Brain pericyte (primary cell): ENCODE results near the gene CCBE1.
"Not testable (repeated sequence)": the region's sequence is repeated elsewhere in the genome, so short reads cannot be mapped to it uniquely, and the experiment has no call there.

Source experiments
- DNase-seq: peaks from one replicate; pipeline ENCODE4 v3.0.0-alpha.2; 2012; ENCODE audit warnings: low read depth, low spot score

The CCBE1 gene

DNA sequence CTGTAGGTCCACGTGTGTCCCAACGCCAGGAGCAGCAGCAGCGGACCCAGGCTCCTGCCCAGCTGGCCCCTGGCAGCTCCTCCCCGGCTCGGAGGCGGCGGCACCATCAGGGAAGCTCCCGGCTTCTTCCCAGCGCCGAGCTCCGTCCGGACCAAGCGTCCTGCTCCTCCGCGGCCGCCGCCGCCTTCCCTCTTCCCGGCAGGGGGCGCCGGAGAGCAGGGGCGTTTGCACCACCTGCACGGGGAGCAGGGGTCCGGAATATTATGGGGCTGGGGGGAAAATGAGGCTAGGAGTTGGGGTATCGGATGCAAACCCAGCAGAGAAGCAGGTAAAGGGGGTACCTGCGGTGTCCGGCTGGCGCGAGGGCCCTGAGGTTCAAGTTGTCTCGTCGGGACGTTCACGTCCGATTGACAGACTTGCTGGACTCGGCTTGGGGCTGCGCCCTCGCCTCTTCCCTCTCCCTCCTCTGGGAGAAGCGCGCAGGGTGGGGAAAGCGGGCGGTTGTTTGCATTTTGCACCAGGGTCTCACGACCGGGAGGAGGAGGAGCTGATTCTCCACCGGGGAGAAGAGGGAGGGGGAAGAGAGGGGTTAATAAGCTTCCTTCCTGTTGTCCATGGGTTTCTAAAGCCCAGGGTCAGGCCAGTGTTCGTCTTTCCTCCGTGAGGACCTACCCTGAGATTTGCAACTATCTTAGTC, at the start of gene CCBE1:
Gene CCBE1, minus strand, starts transcription at position 188 of the 697 bp plus-strand sequence.
- no peak for DNase-seq

DNA sequence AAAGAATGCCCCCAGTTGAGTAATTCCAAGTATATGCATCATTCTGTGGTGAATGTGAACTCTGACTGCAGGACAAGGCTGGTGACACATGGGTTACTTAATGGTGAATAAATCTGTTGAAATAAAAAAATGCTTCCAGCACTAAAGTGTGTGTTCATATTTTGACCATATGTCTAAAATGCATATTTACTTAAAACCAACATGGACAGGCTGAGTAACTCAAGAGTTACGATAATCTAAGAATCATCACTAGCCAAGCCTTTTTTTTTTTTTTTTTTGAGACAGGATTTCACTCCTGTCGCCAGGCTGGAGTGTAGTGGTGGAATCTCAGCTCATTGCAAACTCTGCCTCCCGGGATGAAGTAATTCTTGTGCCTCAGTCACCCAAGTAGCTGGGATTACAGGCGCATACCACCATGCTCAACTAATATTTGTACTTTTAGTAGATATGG, 47.1 kb upstream of the CCBE1 start:
- DNase-seq: no peak

DNA sequence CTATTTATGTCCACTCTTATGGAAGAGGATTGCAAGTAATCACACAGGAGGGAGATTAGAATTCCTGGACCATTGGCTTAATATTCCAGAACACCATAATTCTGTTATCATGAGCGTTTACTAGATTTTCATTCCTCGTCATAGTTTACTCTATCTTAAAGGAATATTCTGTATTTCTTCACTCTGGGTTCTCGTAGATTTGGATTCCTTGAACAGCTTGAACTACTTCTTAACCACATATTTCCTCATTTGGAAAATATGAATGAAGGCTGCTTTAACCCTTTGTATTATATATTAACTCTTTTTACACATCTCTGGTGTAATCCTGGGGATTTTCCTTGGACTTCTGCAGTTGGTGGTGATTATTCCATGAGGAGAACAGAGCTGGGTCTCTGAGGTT, 46.3 kb upstream of the CCBE1 start:
- DNase-seq: no peak

DNA sequence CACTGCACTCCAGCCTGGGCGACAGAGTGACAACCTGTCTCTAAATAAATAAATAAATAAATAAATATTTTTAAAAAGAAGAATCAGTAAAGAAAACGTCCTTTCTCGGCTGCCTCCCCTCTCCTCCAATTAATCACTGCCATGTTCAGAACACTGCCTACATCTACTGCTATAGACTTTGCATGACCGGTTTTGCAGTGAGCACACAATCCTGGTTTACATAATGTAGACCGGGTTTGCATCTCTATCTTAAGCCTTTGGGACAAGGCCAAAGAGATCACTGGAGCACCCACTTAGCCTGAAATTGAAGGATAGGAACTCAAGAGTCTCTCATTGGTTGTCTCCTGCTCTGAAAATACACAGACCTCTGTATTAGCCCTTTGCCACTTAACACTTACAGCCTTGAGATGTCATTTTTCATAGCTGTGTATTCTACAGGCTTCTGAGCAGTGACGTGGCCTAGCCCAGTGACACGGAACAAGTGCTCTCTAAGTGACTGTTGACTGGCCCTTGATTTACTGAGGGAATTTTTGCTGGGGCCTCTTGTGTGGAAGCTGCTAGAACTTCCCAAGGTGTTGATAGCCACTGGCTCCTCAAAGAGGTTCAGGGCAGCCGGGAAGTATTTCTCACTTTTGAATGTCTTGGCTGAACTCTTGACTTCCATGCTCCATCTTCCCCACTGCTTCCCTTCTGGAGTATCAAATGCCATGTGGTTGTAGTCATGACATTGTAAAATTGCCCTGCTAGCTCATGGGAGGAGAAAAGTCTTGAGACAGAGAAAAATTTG, 45.3 kb upstream of the CCBE1 start:
- no peak for DNase-seq

DNA sequence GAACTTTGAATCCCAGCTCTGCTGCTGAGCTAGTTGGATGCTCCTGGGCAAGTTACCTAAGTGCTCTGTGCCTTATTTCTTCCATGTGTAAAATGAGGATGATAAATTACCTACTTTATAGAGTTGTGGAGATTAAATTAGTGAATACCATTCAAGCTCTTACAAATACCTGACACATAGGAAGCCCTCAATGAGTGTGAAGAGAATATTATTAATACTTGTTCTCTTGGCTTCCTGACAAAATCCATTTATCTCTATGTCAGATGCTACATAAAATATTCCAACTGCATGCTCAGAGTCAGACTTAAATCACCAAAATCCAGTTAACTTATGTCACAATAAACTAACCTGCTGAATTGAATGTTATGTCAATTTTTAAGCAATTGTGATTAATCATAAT, 42.9 kb upstream of the CCBE1 start:
- DNase-seq: no peak

DNA sequence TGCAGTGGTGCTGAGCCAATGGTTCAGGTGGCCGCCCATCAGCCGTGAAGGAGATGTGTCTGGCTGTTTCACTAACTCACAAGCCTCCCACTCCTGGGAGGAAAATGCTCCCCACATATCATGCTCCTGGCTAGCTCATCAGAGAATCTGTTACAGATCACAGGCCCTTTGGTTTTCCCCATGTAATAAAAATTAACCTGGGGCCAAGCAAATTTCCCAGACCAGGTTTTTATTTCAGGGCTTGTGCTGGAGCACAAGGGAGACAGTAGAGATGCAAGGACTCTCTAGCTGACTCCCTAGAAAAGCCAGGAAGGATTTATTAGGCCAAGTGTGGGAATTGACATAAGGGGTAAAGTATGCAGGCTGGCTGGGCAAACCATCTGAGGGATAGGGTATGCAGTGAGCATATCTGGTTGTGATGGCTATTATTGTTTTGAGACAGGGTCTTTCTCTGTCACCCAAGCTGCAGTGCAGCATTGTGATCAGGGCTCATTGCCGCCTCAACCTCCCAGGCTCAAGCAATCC, 40.6 kb upstream of the CCBE1 start:
- no peak for DNase-seq

DNA sequence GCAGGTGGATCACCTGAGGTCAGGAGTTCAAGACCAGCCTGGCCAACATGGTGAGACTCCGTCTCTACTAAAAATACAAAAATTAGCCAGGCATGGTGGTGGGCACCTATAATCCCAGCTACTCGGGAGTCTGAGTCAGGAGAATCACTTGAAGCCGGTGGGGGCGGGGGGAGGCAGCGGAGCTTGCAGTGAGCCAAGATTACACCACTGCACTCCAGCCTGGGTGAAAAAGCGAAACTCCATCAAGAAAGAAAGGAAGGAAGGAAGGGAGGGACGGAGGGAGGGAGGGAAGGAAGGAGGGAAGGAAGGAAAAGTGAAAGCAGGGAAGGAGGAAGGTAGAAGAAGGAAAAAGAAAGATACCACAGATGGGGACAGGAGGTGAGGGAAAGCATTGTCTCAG, 40.1 kb upstream of the CCBE1 start:
- not testable (repeated sequence) for DNase-seq

DNA sequence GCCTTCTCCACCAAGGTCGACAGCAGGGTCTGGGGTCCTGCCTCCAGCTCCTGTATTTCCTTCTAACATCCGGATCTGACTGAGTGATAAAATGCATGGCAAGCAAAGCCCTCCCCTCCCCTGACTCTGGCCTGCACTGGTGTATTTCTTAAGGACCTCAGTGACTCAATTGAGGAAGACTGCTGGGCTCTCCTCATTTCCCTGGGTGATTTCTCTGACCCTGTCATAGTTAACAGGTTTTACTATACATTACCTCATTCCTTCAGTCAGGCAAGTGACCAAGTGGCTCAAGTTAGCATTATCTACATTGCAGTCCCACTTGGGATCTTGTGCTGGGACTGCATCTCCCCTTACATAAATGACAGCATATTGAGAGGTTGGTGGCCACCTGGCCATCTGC, 38.8 kb upstream of the CCBE1 start:
- no peak for DNase-seq

DNA sequence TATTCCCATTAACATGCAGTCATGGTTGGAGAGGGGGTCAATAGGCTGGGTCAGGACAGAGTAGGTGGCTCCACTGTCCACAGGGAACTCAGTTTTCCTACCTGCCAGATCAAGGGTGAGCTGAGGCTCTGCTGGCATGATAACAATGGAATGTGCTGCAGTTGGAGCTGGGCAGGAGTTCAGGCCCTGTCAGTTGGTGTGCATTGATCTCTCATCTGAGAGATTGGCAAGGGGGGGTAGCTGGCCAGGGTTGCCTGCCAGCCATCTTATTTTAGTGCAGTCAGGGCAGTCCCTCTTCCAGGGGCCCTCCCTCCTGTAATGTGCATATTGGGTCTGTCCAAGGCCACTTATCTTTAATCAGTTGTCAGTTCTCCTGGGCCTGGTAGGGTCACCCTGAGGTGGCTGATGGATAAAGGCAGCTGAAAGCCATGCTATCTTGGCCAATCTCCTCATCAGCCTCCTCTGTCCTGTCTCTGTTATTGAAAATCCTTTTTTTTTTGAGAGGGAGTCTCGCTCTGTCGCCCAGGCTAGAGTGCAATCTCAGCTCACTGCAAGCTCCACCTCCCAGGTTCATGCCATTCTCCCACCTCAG, 38.1 kb upstream of the CCBE1 start:
- DNase-seq: no peak

DNA sequence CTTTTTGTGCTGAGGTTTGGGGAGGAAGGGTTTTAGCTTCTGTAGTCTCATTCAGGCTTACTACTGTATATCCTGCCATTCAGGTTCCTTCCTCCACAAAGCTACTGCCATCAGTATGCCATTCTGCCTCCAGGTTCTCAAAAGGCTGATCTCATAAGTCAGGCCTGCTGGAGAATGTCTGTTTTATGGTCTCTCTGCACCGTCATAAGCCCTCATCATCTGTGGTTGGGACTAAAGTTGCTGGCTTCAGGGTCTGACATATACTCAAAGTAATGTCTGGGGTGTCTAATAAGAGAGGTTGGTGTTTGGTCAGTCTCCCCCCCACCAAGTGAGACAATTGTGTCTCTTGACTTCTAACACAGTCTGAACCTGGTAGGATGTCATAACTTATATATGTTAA, 36.2 kb upstream of the CCBE1 start:
- DNase-seq: no peak

DNA sequence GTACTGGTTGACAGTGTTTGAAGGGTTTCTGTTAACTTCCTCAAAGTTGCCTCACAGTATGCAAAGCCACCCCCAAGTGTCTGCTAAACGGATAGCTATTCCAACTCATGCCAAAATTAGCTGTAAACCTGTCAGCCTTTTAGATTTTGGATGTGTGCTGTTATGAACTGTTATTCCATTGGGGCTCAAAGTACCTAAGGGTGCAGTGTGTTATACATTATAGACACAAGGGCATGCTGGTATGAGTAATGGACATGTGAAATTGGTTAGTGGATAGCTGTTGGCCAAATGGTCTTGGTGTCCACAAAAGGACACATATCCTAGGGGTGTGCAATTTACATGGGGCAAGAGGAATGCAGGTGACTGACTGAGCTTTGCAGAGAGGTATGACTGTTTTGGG, 33.7 kb upstream of the CCBE1 start:
- no peak for DNase-seq

DNA sequence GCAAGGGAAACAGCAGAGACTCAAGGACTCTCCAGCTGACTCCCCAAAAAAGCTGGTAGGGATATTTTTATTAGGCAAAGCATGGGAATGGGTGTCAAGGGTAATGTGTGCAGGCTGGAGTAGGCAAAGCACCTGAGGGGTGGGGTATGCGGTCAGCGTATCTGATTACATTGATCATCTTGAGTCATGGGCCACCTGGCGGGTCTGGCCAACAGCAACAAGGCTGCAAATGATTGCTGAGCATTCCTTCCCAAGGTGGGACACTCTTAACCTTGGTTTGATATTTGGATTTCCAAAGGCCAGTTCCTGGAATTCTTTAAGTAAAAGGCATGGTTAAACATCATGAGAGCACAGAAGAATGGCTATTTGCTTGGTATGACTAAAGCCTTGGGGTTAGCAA, 32.6 kb upstream of the CCBE1 start:
- no peak for DNase-seq

DNA sequence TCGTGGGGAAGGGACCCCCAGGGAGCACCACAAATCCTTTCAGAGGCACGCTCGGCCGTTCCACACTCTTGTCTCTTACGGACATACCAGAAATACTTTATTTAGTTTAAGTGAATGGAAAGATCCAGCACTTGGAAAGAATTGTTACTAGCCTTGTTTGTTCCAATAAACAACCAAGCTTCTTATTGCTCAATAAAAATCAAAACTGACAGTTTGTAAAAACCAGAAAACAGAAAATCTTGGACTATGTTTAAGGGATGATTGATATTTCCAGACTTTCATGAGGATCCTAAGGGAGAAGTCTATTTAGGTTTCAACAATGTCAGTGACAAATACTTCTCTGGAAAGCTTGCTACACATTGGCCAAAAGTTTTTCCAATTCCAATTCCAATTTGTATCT, 31.6 kb upstream of the CCBE1 start:
- no peak for DNase-seq

DNA sequence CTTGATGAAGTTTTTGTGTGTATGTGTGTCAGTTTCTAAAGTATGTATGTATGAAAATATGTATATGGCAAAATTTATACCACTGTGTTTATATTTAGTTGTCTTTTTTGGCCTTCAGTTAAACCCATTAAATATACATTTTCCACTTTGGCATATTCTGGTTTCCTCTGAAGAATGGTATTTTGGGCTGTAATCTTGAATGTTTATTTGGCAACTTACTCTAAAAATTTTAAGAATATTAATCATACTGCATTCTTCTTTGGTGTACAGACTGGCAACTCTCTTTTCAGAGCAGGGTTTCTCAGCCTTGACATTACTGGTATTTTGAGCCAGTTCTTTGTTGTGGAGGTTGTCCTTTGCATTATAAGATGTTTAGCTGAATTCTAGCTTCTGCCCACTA, 27.9 kb upstream of the CCBE1 start:
- DNase-seq: no peak

DNA sequence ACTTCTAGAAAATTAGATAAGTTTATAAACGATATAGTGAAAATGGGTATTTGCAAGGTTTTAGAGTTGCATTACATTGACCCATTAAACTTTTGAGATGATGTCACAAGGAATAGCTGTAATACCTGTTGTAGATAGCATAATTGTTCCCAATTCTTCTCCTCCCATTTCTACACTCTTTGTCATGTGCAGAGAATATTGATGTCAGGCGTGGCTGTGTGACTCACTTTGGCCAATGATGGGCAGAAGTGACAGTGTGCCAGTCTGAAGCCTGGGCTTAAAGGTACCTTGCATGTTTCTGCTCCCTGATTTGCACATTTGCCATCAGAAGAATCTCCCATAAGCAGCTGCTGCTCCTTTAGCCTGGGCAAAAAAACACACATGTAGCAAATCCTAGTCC, 26.9 kb upstream of the CCBE1 start:
- no peak for DNase-seq

DNA sequence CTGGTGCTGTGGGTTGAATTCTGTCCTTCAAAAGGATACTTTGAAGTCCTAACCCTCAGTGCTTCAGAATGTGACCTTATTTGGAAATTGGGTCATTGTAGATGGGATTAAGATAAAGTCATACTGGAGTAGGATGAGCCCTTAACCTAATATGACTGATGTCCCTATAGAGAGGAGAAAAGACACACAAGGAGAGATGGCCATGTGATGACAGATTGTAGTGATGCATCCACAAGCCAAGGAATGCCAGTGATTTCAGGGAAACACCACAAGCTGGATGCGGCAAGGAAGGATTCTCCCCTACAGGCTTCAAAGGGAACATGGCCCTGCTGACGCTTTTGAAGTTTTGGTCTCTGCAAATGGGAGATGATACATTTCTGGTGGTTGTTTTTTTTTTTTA, 24.7 kb upstream of the CCBE1 start:
- no peak for DNase-seq

DNA sequence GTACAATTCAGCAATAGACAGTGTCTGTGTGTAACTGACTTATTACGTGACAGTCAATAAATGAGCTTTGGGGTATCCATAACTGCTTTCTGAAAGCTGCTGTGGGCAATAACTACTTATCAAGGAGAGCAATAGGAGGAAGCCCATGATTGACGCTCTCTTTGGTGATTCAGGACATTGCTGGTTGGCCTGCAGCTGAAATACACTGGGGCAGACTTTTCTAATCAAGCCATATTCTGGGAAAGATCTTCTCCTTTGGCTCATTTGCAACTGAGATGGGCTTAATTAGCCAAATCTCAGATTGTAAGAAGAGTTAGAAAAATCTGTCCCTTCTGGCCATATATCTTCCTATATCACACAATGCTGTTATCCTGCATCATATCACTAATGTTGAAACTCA, 24.0 kb upstream of the CCBE1 start:
- no peak for DNase-seq

DNA sequence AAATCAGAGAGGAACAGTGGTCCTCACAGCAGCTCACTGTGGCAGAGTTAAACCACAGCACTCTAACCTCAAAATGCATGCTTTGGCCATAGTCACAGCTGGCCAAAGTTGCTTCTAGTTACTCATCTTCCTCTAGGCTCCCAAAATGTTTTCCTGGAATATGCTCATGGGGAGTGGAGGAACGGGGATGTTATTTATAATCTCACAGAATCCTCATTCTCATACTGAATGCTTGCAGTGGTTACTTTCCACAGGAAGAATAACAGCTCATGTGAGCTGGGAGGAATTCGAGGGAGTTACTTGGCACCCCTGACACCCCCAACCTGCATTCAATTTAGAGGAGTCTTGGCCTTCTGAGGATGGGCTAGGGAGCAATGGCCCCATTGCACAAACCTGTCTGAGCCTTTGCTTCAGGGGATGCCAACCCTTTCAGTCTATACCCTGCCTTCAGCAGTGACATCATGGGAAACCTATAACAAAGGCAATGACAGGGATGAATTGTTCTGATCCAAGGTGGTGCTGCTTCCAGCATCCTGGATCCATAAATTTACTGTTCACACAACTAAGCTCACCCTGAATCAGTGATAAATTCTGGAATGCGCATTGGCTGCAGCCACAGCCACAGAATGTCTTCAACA, 22.4 kb upstream of the CCBE1 start:
- DNase-seq: no peak

DNA sequence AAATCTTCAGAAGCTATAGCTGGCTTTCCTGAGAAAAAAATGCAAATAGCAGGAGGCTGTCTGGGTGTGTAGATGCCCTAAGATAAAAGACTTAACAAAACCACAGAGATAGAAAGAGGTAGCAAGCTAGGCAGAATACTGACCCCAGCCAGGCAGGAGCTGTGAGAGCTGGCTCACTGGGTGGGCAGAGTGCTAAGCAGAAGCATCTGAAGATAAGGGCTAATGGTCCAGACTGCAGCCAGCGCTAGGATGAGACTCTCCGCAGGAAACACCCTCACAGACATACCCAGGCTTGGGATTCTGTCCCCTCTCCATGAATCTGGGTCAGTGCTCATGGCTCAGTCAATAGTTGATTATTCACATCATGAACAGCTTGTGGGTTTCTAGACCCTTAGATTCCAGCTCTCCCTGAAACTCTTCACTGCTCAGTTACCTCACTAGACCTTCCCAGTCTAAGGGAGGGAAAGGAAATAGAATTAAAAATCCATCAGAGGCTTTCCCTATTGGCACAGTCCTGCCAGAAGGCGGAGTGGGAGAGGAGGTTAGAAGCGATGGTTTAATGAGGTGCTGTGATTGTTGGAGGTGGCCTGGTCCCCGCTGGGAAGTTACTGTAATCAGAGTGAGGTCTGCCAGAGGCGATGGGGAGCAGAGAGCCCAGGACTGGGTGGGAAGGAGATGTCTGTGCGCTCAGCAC, 21.4 kb upstream of the CCBE1 start:
- DNase-seq: no peak

DNA sequence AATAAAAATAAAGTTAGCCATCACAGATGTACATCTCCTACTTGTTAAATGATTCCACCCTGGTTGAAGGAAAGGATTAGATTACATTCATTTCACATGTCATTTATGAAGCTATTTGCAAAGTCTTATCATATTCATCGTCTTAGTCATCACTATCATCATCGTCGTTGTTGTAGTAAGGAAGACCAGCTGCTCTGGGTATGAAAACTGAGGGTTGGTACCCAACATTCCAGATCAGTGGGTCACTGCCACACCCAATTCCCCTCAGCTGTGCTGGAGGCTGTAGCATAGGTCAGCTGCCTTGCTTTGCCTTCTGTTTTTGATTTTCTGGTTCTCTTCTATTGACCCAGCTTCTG, 20.9 kb upstream of the CCBE1 start:
- DNase-seq: no peak

DNA sequence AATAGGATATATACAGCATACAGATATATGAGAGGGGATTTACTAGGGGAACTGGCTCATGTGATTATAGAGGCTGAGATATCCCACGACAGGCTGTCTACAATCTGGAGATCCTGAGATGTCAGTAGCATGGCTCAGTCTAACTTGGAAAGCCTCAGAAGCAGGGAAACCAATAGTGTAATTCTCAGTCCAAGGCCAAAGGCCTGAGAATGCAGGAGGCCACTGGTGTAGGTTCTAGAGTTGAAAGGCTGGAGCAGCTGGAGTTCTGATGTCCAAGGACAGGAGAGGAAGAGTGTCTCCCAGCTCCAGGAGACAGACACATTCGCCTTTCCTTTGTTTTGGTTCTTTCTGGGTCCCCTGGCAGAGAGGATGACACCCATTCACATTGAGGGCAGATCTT, 20.1 kb upstream of the CCBE1 start:
- DNase-seq: no peak

DNA sequence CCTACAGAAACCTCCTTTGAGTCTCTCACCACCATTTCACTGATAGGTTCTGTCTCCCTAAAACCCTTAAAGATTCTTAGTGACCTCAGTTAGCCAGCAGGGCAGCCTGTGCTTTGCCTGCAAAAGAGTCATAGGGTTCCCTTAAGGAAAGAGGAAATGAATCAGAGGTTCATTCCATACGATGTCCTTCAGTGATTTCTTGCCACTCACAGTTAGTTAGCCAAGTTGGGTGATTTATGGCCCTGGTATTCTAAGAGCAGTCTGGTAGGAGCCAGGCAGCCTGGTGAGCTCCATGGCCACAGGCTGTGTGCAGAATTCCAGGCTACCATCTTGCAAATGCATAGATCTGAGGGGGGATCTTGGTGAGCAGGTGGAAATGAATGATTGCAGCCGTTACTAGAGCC, 18.7 kb upstream of the CCBE1 start:
- no peak for DNase-seq
